ENCODE results near the gene FAM117B.

The FAM117B gene

DNA sequence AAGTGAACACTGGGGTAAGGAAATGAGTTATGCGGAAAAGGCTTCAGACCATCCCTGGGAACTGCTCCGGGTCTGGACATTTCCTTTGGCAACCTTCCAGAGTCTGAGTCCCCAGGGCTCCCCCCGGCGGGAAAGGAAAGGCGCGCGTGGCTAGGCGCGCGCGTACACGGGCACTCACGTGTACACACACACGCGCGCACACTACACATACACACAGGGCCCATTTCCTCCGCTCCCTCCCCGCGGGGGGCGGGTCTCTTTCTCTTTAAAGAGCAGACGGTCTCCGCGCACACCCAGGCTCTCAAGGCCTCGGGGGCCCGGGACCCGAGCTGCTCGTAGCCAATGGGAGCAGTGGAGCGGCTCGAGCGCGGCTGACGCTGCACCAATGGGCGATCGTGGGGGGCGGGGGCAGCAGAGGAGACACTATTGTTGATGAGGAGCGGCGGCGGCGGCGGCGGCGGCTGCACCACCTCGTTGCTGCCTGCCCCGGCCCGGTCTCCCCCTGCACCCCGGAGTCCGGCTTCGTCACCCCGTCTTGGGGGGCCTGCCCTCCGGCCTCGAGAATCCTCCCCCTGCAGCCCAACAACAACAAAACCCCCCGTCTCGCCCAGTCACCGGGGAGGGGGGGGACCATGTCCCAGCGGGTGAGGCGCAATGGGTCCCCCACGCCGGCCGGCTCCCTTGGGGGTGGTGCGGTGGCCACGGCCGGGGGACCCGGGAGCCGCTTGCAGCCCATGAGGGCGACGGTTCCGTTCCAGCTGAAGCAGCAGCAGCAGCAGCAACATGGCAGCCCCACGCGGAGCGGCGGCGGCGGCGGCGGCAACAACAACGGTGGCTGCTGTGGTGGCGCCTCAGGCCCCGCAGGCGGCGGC lies at the start of gene FAM117B:
FAM117B (plus strand) TSS at position 414 of the 872 bp plus-strand sequence; CDS start at position 633, 219 bp downstream.
- peak; percentile 99 for DNase-seq

GRCh38 chr2:202588647-202589581 lies 45.9 kb upstream of the FAM117B start:
- peak; percentile 64 to 69 for DNase-seq

GRCh38 chr2:202589582-202589949 lies 45.2 kb upstream of the FAM117B start:
- no peak for DNase-seq

DNA sequence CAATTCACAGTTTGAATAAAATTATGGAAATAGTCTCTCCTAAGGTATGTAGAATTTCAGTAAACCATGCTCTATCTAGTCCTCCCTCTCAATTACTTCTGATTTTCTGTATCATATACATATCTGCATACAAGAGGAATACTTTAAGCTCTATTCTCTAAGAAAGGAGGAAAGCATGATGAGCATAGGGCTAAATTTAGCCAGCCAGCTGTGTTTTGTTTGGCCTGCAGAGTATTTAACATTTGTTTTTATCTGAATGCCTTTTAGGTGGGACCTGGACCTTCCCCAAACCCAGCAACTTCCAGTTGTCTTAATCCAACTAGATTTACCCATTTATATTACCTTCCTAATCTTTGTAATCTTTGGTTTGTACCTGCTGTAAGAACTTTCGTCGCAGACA lies 42.2 kb upstream of the FAM117B start:
- DNase-seq: no peak

- DNase-seq: no peak
Measured at GRCh38 chr2:202599105-202599504, 35.7 kb upstream of the FAM117B start.

DNA sequence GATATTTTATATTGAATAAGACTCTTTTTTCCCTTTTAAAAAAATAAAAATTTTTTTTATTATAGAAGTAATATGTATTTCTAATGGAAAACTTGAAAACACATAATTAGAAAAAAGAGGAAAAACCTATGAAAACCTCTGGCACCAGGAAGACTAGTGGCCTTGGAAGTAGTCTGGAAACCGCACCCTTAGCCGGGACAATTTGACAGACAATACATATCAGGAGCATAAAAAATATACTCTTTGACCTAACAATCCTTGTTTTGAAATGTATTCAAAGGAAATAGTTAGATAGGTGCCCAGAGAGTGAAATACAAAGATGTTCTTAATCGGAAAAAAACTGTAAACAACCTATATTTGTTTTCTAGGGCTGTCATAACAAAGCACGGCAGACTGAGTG lies 34.9 kb upstream of the FAM117B start:
- no peak for DNase-seq

GRCh38 chr2:202604699-202605098 lies 30.1 kb upstream of the FAM117B start:
- no peak for DNase-seq

- no peak for DNase-seq
Measured at GRCh38 chr2:202605174-202605573, 29.6 kb upstream of the FAM117B start.

GRCh38 chr2:202608142-202608852 lies 26.5 kb upstream of the FAM117B start:
- no peak for DNase-seq

- DNase-seq: no peak
Measured at GRCh38 chr2:202609381-202610145, 25.2 kb upstream of the FAM117B start.

- DNase-seq: no peak
Measured at GRCh38 chr2:202610380-202610779, 24.4 kb upstream of the FAM117B start.

- DNase-seq: no peak
Measured at GRCh38 chr2:202612145-202612544, 22.6 kb upstream of the FAM117B start.

- no peak for DNase-seq
Measured at GRCh38 chr2:202613479-202613878, 21.3 kb upstream of the FAM117B start.

- no peak for DNase-seq
Measured at GRCh38 chr2:202624133-202624532, 10.6 kb upstream of the FAM117B start.

DNA sequence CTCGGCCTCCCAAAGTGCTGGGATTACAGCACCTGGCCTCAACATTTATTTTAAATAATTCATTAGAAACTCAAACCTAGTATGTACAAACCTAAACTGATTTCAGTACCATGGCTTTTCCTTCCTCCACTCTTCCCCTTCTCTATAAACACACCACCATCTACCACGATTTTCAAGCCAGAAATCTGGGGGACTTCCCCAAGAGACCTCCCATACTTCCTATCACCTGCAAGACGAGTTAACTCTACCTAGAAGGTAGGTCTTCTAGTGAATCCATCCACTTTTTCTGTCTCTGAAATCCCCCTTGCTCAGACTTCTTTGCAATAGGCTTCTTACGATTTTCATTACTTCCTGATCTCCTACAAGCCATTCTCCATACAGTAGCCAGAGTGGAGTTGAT lies 7.7 kb upstream of the FAM117B start:
- no peak for DNase-seq

DNA sequence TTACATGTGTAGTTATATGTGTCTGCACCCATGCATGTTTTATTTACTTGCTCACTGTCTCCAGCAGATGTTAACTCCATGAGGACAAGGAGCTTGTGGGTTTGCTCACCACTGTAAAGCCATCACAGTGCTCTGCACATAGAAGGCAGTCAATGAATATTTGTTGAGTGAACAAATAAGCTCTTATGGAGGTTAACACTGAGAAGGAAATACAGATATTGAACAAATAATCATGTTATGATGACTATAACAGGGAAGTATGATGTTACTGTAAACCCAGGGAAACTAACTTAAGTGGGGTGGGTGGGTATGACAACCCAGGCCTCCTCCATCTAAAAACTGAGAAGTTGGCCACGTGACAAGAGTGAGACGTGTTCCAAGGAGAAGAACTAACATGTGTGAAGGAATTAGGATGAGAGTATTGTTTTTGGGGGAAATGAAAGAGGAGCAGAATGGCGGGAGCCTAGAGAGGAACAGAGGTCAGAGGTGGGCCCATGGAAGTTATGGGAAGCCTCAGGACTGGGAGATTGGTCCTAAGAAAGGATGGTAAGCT lies 6.0 kb upstream of the FAM117B start:
- DNase-seq: no peak

- no peak for DNase-seq
Measured at GRCh38 chr2:202632682-202633290, 2.0 kb upstream of the FAM117B start.

- DNase-seq: no peak
Measured at GRCh38 chr2:202633470-202633869, 1.3 kb upstream of the FAM117B start.

GRCh38 chr2:202635428-202636212 lies 851 bp downstream of the FAM117B start:
- DNase-seq: peak; percentile 84 to 87

DNA sequence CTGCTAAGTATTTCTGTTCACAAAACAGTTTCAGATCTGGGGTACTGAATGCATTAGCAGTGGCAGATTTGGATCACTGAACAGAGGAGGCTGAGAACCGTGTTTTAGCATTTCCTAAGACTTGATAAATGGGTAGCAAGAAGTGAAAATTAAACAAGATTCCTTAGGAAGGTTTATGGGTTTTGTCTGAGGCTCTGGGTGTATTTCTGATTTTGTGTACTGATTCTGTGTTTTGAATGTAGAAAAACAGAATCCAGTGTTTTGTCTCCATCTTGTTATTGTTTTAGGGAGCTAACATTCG lies 1.4 kb downstream of the FAM117B start:
- no peak for DNase-seq

- no peak for DNase-seq
Measured at GRCh38 chr2:202638721-202639120, 4.0 kb downstream of the FAM117B start.

All from activated CD4-positive, alpha-beta T cell treated with anti-CD3 and anti-CD28 coated beads, Interleukin-2, amount 50 U/mL, for 48 hours (primary cell).